Upper lobe of left lung (tissue), 4 donors: Measurements from ENCODE around the gene BNC2.

Experiments used
- CTCF ChIP-seq, 6 experiments: fragments of 450-650 bp in 4 of 6; fragments of 200-600 bp in 2 of 6; sonication (generic) in 2 of 6; IDR thresholded peaks; one replicate each; pipeline ENCODE4 v1.5.1; 2016 to 2019; ENCODE audit warnings: antibody characterized with exemption in 6 of 6
- EP300 ChIP-seq, 4 donors: sonication (generic); formaldehyde crosslinking; IDR thresholded peaks; one replicate each; pipeline ENCODE4 v1.5.1; 2017; ENCODE audit warnings: antibody characterized with exemption in 4 of 4, control low read depth in 2 of 4
- POLR2A ChIP-seq, 4 donors: fragments of 450-650 bp; IDR thresholded peaks; one replicate each; pipeline ENCODE4 v1.5.1; 2016 to 2017; ENCODE audit warnings: antibody characterized with exemption in 4 of 4, mild to moderate bottlenecking in 2 of 4
- POLR2AphosphoS5 ChIP-seq, 2 donors: sonication (generic); formaldehyde crosslinking; IDR thresholded peaks; one replicate each; pipeline ENCODE4 v1.5.1; 2017; ENCODE audit warnings: antibody characterized with exemption in 2 of 2

- no peak for TF ChIP-seq CTCF (IDR thresholded peaks at IDR 0.05)
- TF ChIP-seq POLR2AphosphoS5 (IDR thresholded peaks at IDR 0.05), result no peak
- TF ChIP-seq EP300 (IDR thresholded peaks at IDR 0.05), result no peak
- TF ChIP-seq POLR2A (IDR thresholded peaks at IDR 0.05), result no peak
These were observed 99.1 kb downstream of the BNC2 start for GRCh38 chr9:16771356-16771755.
